Fibroblast of skin of right quadriceps (primary cell): ENCODE results near the gene SKP2.
"Not testable (repeated sequence)": the region's sequence is repeated elsewhere in the genome, so short reads cannot be mapped to it uniquely, and the experiment has no call there.

Experiments used
- DNase-seq: peaks from one replicate; pipeline ENCODE4 v3.0.0-alpha.2; 2013

The SKP2 gene

GRCh38 chr5:36151434-36152323 is at the start of gene SKP2, which contains the start of gene LMBRD2:
TSS of gene SKP2 (plus strand) at chr5:36152111. CDS start at chr5:36152263, 152 bp downstream.
TSS of gene LMBRD2 (minus strand) at chr5:36151887. CDS start at chr5:36143349, 8,538 bp downstream.
- DNase-seq = peak; percentile 98

DNA sequence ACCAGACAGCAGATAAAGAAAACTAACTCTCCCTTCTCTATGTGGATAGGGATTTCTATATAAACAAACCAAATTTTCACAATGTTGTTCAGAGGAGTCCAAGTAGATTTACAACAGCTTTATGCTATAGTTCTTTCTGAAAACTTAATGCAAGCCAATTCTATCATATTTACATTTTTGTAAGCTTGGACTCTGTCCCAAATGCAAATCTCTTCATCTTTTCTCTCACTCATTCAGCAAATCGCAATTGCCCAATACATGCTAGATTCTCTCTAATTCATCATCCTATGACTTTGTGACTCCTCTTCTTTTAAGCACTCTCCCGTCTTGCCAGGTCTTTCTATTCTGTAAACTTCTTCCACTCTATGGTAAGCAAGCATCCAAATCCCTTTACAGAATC is 46.1 kb upstream of the SKP2 start:
- no peak for DNase-seq

- DNase-seq = no peak
Measured at GRCh38 chr5:36108758-36109460, 43.0 kb upstream of the SKP2 start.

- DNase-seq = no peak
Measured at GRCh38 chr5:36111238-36111637, 40.7 kb upstream of the SKP2 start.

- no peak for DNase-seq
Measured at GRCh38 chr5:36125868-36126267, 26.0 kb upstream of the SKP2 start.

DNA sequence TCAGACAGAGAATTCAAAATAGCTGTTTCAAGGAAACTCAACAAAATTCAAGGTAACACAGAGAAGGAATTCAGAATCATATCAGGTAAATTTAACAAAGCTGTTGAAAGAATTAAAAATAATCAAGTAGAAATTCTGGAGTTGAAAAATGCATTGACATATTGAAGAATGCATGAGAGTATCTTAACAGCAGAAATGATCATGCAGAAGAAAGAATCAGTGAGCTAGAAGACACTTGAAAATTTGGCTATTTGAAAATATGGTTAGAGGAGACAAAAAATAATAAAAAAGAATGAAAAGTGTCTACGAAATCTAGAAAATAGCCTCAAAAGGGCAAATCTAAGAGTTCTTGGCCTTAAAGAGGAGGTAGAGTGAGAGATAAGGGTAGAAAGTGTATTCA is 23.1 kb upstream of the SKP2 start:
- DNase-seq = no peak

GRCh38 chr5:36129666-36130065 is 22.2 kb upstream of the SKP2 start:
- not testable (repeated sequence) for DNase-seq

DNA sequence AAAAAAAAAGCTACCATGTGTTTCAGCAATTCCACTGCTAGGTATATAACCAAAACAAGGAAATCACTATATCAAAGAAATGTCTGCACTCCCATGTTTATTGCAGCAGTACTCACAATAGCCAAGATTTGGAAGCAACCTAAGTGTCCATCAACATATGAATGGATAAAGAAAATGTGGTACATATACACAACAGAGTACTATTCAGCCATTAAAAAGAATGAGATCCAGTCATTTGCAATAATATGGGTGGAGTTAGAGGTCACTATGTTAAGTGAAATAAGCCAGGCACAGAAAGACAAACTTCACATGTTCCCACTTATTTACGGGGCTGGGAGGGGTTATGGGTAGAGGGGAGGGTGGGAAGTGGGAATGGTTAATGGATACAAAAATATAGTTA is 18.9 kb upstream of the SKP2 start:
- not testable (repeated sequence) for DNase-seq

GRCh38 chr5:36135988-36136387 is 15.9 kb upstream of the SKP2 start:
- DNase-seq = no peak

DNA sequence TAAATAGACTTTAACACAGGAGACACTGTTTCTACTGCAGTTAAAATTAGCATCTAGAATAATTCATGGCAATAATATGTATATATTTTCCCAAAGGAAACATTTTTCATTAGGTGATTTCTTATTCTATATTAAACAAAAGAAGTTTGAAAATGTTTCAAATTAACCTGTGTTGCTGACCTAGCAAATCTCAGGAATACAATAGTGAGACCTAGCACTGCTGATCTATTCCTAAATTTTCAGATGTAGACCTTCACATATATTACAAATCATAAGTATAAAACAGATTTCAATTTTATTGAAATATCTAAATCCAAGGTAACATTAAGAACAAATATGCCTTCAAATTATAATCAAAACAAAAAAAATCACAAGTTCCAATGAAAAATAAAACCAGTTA is 15.3 kb upstream of the SKP2 start:
- no peak for DNase-seq

DNA sequence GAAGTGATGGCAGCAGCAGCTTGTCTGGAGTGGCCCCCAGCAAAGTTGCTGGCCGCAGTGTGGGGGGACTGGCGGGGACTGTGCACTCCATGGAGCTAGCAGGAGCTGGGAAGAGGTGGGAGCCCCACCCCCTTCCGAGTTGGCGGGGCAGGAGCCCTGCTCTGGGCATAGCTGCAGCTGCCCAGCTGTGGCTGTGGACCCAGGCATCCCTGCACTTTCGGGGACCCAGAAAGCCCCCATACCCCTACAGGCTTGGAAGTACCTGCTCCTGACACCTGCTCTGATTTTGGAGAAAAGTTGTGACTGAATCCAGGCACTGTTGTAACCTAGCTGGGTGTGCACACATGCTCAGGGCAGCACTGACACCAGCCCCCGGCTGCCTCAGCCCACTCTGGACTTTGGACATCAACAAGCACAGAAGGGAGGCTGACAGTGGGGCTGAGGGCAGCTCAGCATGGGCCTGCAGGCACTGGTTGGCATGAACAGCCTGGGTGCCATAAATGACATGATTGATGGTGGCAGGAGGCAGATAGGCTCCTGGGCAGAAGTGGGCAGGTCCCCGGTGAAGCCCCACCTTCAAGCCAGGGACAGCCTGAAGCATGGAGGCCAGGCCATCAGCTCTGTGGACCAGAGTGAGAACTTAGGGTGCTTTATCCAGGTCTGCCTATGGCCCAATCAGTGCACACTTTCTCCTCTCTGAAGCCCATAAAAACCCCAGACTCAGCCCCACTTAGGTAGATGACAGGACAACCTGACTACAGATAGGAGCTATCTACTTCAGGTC is 12.8 kb upstream of the SKP2 start:
- DNase-seq = no peak

- DNase-seq = no peak
Measured at GRCh38 chr5:36145311-36145710, 6.6 kb upstream of the SKP2 start.

DNA sequence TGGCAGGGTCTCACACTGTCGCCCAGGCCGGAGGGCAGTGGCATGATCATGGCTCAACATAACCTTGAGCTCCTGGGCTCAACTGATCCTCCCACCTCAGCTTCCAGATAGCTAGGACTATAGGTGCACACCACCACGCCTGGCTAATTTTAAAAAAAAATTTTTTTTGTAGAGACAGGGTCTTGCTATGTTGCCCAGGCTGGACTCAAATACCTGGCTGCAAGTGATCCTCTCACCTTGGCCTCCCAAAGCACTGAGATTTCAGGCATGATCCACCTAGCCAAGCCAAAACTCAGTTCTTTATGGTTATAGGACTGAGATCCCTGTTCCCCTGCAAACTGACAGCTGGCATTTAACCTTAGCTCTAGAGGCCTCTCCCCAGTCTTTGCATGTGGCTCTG is 5.5 kb upstream of the SKP2 start:
- no peak for DNase-seq

DNA sequence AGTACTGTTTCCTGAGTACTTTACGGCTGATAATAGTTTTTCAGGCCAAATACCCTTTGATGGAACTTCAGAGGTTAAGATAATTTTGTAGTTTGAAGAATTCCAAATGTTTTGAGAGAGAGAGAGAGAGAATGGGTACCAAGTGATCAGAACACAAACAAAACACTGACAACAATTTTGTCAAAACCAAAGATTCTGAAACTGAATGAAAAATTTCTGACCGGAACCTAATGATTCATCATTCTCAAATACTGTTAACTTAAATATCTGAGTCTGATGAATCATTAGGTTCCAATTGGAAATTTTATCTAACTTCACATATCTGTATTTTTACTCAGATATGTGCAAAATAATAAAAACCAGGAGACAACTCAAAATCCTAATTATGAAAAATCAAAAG is 4.2 kb upstream of the SKP2 start:
- DNase-seq = no peak

- DNase-seq = peak; percentile 31
Measured at GRCh38 chr5:36150676-36151433, 1.1 kb upstream of the SKP2 start.

DNA sequence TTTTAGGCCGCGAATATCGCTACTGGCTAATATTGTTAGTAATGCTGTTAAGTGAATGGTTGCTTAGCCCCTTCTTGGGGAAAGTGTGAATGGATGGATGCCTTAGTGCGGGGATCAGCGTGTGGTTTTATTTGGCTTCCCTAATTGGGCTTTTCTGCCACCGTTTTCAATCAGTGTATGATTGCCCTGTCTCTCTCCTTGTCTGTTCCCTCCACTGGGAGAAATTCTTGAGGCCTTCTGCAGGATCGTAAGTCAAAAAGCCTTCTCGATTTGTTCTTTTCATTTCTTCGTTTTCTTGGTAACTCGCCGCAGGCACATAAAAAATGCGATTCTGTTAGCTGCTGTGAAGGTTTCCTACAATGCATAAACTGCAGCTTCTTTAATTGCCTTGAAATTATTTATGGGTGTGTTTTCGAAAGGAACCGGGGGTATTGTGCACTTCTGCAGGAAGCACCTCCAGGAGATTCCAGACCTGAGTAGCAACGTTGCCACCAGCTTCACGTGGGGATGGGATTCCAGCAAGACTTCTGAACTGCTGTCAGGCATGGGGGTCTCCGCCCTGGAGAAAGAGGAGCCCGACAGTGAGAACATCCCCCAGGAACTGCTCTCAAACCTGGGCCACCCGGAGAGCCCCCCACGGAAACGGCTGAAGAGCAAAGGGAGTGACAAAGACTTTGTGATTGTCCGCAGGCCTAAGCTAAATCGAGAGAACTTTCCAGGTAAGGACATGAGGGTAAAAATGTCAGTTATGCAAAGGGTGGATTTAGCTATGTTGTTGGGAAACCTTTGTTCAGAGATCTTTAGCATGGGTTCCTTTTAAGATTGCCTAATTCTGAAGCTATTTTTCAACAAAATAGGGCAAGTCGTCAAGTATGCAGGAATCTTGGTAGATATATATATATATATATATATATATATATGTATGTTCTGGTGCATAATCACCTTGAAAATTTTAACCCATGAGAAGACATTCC is 700 bp downstream of the SKP2 start:
- DNase-seq = peak; percentile 31

GRCh38 chr5:36153298-36153677 is 1.4 kb downstream of the SKP2 start:
- no peak for DNase-seq

GRCh38 chr5:36153726-36154125 is 1.8 kb downstream of the SKP2 start:
- no peak for DNase-seq

DNA sequence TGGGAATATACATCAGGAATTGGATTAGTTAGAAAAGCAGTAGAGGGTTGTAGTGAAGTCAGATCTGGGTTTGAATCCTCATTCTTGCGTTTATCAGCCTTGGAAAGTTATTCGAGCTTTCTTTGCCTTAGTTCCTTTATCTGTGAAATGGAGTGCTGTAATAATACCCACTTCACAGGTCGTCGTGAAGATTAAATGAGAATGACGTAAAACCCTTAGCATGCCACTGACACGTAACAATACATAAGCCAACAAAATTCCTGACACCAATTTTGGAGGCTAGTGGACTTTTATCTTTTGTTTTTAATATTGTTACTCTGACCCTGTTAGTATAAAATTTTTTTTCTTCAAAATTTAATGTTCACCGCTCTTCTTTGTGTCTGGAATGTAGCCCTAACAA is 3.4 kb downstream of the SKP2 start:
- no peak for DNase-seq

DNA sequence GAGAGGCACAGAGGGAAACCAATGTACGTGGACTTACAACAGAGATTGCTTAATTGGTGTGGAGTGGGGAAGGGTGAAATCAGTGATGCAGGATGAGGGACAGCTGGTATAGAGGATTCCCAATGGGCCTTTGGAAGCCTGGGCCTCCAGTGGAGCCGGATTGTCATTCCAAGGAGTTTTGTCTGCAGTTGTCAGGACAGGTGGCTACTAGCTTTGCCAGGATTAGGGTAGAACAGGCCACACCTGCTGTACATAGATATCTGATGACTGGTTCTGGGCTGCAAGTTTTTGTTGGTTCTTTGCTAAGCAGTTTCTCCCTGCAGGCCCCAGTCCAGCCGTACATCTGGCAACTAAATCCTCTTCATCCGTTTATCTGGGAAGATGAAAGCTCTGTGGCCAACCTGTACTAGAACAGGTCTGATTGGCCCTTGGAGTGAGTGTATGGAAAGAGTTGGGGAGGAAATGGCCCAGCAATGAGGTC is 4.2 kb downstream of the SKP2 start:
- peak; percentile 73 for DNase-seq

GRCh38 chr5:36156619-36157018 is 4.7 kb downstream of the SKP2 start:
- DNase-seq = peak; percentile 94
